ENCODE measurements around the gene AAGAB.

GRCh38 chr15:67193223-67193990, 61.1 kb downstream of the AAGAB start:
- TF ChIP-seq, protein P1, sequence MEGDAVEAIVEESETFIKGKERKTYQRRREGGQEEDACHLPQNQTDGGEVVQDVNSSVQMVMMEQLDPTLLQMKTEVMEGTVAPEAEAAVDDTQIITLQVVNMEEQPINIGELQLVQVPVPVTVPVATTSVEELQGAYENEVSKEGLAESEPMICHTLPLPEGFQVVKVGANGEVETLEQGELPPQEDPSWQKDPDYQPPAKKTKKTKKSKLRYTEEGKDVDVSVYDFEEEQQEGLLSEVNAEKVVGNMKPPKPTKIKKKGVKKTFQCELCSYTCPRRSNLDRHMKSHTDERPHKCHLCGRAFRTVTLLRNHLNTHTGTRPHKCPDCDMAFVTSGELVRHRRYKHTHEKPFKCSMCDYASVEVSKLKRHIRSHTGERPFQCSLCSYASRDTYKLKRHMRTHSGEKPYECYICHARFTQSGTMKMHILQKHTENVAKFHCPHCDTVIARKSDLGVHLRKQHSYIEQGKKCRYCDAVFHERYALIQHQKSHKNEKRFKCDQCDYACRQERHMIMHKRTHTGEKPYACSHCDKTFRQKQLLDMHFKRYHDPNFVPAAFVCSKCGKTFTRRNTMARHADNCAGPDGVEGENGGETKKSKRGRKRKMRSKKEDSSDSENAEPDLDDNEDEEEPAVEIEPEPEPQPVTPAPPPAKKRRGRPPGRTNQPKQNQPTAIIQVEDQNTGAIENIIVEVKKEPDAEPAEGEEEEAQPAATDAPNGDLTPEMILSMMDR (IDR thresholded peaks at IDR 0.05; ENCODE audit: low read depth, low read length), result no peak
- TF ChIP-seq MYC (IDR thresholded peaks at IDR 0.05; ENCODE audit: low read depth, low read length), result no peak
- no peak for TF ChIP-seq POLR2A (IDR thresholded peaks at IDR 0.05; ENCODE audit: extremely low read depth, insufficient read length)
- TF ChIP-seq, protein P2, sequence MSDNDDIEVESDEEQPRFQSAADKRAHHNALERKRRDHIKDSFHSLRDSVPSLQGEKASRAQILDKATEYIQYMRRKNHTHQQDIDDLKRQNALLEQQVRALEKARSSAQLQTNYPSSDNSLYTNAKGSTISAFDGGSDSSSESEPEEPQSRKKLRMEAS (IDR thresholded peaks at IDR 0.05; ENCODE audit: low read depth, low read length), result no peak
